ENCODE data around the gene SCUBE1.

DNA sequence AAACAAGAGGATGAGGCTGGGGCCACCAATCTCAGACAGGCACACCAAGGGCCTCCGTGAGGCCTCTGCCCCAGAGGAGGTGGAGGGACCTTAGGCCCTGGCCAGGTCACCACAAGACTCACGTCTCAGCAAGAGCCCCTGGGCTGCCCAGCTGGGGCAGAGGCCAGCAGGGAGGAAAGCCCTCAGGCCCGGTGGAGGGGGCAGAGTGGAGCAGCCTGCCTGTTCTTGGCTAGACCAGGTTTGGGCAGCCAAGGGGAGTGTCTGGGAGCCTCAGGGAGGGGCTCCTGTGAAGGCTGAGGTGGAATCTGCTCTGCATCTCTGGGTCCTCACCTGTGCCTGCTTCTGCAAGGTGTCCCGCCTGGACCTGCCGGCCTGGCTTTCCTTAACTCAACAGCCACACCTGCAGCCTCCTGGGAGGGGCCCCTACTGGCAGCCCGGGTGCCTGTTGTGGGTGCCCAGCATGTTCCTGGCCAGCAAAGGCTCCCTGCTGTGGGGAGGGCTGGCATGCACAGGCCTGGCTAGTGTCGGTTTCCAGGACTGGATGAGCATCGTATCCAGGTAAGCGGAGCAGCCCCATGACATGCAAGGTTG is 168.1 kb downstream of the SCUBE1 start:
- no peak for TF ChIP-seq CTCF (IDR thresholded peaks at IDR 0.05)
- no peak for TF ChIP-seq POLR2A (IDR thresholded peaks at IDR 0.05)
- no peak for TF ChIP-seq POLR2AphosphoS5 (IDR thresholded peaks at IDR 0.05)
- no peak for TF ChIP-seq EP300 (IDR thresholded peaks at IDR 0.05; ENCODE audit: low read depth)
